Smooth muscle cell (in vitro differentiated cells): ENCODE measurements around the gene ZNF177. TPM values are rescaled to one million over a fixed set of nuclear protein-coding genes. Genes with fewer than 3 reads are reported as not detected.

Source experiments
- DNase-seq: peaks from one replicate; lab custom pipeline; 2025; ENCODE audit not compliant: unreplicated experiment; lab: John Stamatoyannopoulos, UW
- H2AFZ ChIP-seq: fragments of 200-600 bp; sonication (generic); 2 replicates; pipeline ENCODE4 v1.6.0; 2016; ENCODE audit warnings: antibody characterized with exemption, low read depth, mild to moderate bottlenecking
- H3F3A ChIP-seq: fragments of 200-600 bp; sonication (generic); 2 replicates; pipeline ENCODE4 v1.6.0; 2017; ENCODE audit warnings: antibody characterized with exemption, low read depth
- H3K27ac ChIP-seq: fragments of 200-600 bp; sonication (generic); 2 replicates; pipeline ENCODE4 v1.5.1; 2016; ENCODE audit warnings: low read depth, mild to moderate bottlenecking
- H3K27me3 ChIP-seq: fragments of 200-600 bp; sonication (generic); 2 replicates; pipeline ENCODE4 v1.6.1; 2016; ENCODE audit warnings: low read depth, mild to moderate bottlenecking
- H3K36me3 ChIP-seq: fragments of 200-600 bp; sonication (generic); 2 replicates; pipeline ENCODE4 v1.5.1; 2016; ENCODE audit warnings: low read depth
- H3K4me1 ChIP-seq: fragments of 200-600 bp; sonication (generic); 2 replicates; pipeline ENCODE4 v1.5.1; 2016; ENCODE audit warnings: low read depth
- H3K4me2 ChIP-seq: fragments of 200-600 bp; sonication (generic); 2 replicates; pipeline ENCODE4 v1.6.0; 2016; ENCODE audit warnings: mild to moderate bottlenecking
- H3K4me3 ChIP-seq: fragments of 200-600 bp; sonication (generic); 2 replicates; pipeline ENCODE4 v1.5.1; 2016; ENCODE audit warnings: mild to moderate bottlenecking
- H3K79me2 ChIP-seq: fragments of 200-600 bp; sonication (generic); 2 replicates; pipeline ENCODE4 v1.6.0; 2016; ENCODE audit warnings: low read depth, mild to moderate bottlenecking
- H3K9ac ChIP-seq: fragments of 200-600 bp; sonication (generic); 2 replicates; pipeline ENCODE4 v1.6.0; 2016; ENCODE audit warnings: low read depth
- H3K9me3 ChIP-seq: fragments of 200-600 bp; sonication (generic); replicated peaks from 2 replicates; pipeline ENCODE4 v1.5.1; 2016; ENCODE audit warnings: low read depth
- H4K20me1 ChIP-seq: fragments of 200-600 bp; sonication (generic); 2 replicates; pipeline ENCODE4 v1.6.0; 2016; ENCODE audit warnings: low read depth
- CTCF ChIP-seq: fragments of 200-600 bp; sonication (generic); IDR thresholded peaks from 2 replicates; pipeline ENCODE4 v1.5.1; 2017; ENCODE audit warnings: borderline replicate concordance, mild to moderate bottlenecking, antibody characterized with exemption; ENCODE audit not compliant: insufficient read depth, poor library complexity, severe bottlenecking
- WGBS: methylation state at CpG from one replicate; pipeline ENCODE4 v1.1.7; 2016; ENCODE audit warnings: low lambda C conversion rate; 5-methylcytosine and 5-hydroxymethylcytosine counted together
- polyA plus RNA-seq: library from polyadenylated mRNA; unstranded; fragments of >200 nt; fragmentation: Nextera tagmentation; extraction: Ambion mirVana; gene quantifications from 2 replicates; pipeline ENCODE4 v1.2.1, GENCODE V29; 2016
- total RNA-seq: library from RNA; depleted of rRNA; stranded (reverse); fragments of >200 nt; gene quantifications from 2 replicates; pipeline ENCODE4 v1.2.3, GENCODE V29; 2014

Gene ZNF177
- total and polyA plus RNA-seq, 2 experiments from 2014 or later, result 2.4 to 4.8 TPM

GRCh38 chr19:9352505-9352904 lies 10.3 kb upstream of the ZNF177 start:
- H3K79me2 ChIP-seq, result no peaks in the 10 kb centered on the region
- no peaks in the 10 kb centered on the region for H3F3A ChIP-seq
- no peak overlapping the region for H3K4me2 ChIP-seq
- H3K27me3 ChIP-seq, result no peaks in the 10 kb centered on the region
- H3K9me3 ChIP-seq, result peaks cover 15% of the 10 kb centered on the region
- no peak for TF ChIP-seq CTCF
- H4K20me1 ChIP-seq, result no peaks in the 10 kb centered on the region
- H3K4me1 ChIP-seq, result no peaks in the 10 kb centered on the region
- 97% methylated on average over 2 of the region's 2 CpGs for WGBS
- no peak for DNase-seq
- peaks cover 8% of the 10 kb centered on the region for H3K36me3 ChIP-seq
- no peak overlapping the region for H3K27ac ChIP-seq
- no peak overlapping the region for H3K4me3 ChIP-seq
- no peak overlapping the region for H3K9ac ChIP-seq
- H2AFZ ChIP-seq, result no peak overlapping the region

GRCh38 chr19:9353011-9353410 lies 9.8 kb upstream of the ZNF177 start:
- H3K9me3 ChIP-seq, result peaks cover 16% of the 10 kb centered on the region

DNA sequence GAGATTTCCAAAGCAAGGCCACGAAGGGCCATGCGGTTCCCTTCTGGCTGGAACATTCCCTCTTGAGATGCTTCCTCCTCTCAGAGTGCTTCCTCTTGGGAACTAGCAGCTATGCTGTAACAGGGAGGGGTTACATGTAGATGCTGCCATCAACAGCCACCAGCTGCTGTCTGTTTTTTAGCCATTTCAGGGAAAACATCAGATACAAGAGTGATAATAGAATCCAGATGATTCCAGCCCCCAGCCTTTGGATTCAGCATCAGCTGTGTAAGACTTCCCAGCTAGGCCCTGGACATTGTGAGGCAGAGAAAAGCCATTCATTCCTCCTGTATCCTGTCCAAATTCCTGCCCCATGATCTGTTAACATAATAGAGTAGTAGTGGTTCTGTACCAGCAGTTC lies 8.2 kb upstream of the ZNF177 start:
- H3K27ac ChIP-seq, result no peak overlapping the region
- H3K36me3 ChIP-seq, result peaks cover 5% of the 10 kb centered on the region
- H3F3A ChIP-seq, result no peaks in the 10 kb centered on the region
- TF ChIP-seq CTCF, result no peak
- H4K20me1 ChIP-seq, result no peaks in the 10 kb centered on the region
- no peak overlapping the region for H3K4me2 ChIP-seq
- H3K79me2 ChIP-seq, result no peaks in the 10 kb centered on the region
- H3K4me3 ChIP-seq, result no peak overlapping the region
- no peak for DNase-seq
- H3K9me3 ChIP-seq, result peaks cover 29% of the 10 kb centered on the region
- WGBS, result 95% methylated on average over 2 of the region's 2 CpGs
- no peaks in the 10 kb centered on the region for H3K4me1 ChIP-seq
- H3K9ac ChIP-seq, result no peak overlapping the region
- no peak overlapping the region for H2AFZ ChIP-seq
- H3K27me3 ChIP-seq, result no peaks in the 10 kb centered on the region

More at GRCh38 chr19:9353011-9353410, 9.8 kb upstream of the ZNF177 start:
- no peak overlapping the region for H2AFZ ChIP-seq
- H3F3A ChIP-seq, result no peaks in the 10 kb centered on the region
- DNase-seq, result no peak
- H3K36me3 ChIP-seq, result peaks cover 8% of the 10 kb centered on the region
- no peaks in the 10 kb centered on the region for H3K27me3 ChIP-seq
- no peaks in the 10 kb centered on the region for H4K20me1 ChIP-seq
- H3K9ac ChIP-seq, result no peak overlapping the region
- H3K79me2 ChIP-seq, result no peaks in the 10 kb centered on the region
- H3K4me2 ChIP-seq, result no peak overlapping the region
- TF ChIP-seq CTCF, result no peak
- no peak overlapping the region for H3K27ac ChIP-seq
- H3K4me1 ChIP-seq, result no peaks in the 10 kb centered on the region
- no peak overlapping the region for H3K4me3 ChIP-seq

DNA sequence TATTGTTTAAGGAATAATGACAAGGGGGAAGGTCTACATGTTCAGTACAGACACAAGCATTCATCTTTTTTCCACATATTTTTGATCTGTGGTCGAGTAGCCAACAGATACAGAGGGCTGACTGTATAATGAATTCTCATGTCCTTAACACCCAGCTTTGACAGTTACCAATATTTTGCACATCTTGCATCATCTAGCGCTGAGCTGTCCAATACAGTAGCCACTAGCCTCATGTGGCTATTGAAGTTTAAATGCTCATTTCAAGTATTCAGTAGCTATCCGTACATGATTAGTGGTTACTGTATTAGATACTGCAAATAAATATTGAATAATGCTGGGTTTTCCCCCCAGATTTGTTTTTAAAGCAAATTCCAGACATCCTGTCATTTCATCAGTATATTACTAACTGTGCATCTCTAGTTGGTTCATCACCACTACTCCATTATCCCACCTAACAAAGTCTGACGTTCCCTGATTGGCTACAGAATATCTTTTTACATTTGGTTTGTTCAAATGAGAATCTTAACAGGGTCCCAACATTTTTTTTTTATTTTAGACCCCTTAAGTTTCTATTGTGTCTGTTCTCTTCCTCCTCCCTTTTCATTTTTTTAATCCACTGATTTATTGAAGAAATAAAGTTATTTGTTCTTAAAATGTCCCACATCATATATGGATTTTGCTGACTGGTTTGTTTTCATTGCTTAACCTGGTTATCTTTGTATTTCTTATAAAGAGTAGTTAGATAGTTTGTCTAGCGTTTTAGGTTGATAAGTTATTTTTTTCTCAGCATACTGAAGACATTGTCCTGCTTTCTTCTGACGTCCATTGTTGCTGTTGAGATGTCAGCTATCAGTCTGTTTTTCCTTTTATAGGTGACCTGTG lies 8.2 kb downstream of the ZNF177 start:
- Histone ChIP-seq H3K36me3 (peaks cover 42% of the 10 kb centered on the region), H3K27ac (no peak overlapping the region)
- 87% methylated on average over 6 of the region's 6 CpGs for WGBS

More for the DNA sequence above, 8.2 kb downstream of the ZNF177 start:
- Histone ChIP-seq H3K27me3 (no peaks in the 10 kb centered on the region), H4K20me1 (no peaks in the 10 kb centered on the region), H3K9me3 (peaks cover 47% of the 10 kb centered on the region), H3K79me2 (no peaks in the 10 kb centered on the region), H3K4me1 (no peaks in the 10 kb centered on the region), H3K4me2 (no peak overlapping the region), H3F3A (no peaks in the 10 kb centered on the region), H2AFZ (no peak overlapping the region), H3K4me3 (no peak overlapping the region), H3K9ac (no peak overlapping the region)
- TF ChIP-seq CTCF, result no peak
- no peak for DNase-seq
